NCI-H187 (cell line): ENCODE measurements around the gene CERT1.
"Not testable (repeated sequence)": the region's sequence is repeated elsewhere in the genome, so short reads cannot be mapped to it uniquely, and the experiment has no call there.

Experiments
- DNase-seq, 2 experiments: peaks; one replicate each; lab custom pipeline; 2025; lab: John Stamatoyannopoulos, UW

The CERT1 gene

GRCh38 chr5:75348241-75348640 is 163.2 kb downstream of the CERT1 start:
- DNase-seq: no peak

GRCh38 chr5:75342836-75343235 is 168.6 kb downstream of the CERT1 start:
- DNase-seq: no peak

GRCh38 chr5:75341934-75342333 is 169.5 kb downstream of the CERT1 start:
- no peak for DNase-seq

- DNase-seq: no peak
Observed at GRCh38 chr5:75340714-75341478, 170.5 kb downstream of the CERT1 start.

GRCh38 chr5:75338408-75338807 is 173.0 kb downstream of the CERT1 start:
- no peak for DNase-seq

GRCh38 chr5:75337366-75338021 is 173.9 kb downstream of the CERT1 start:
- DNase-seq: no peak

- peak; percentile 96 for DNase-seq
Observed at GRCh38 chr5:75336615-75337336, 174.7 kb downstream of the CERT1 start, which contains the start of gene HMGCR. Gene HMGCR, plus strand, starts transcription at chr5:75337220. Its CDS starts 5,386 bp downstream, at chr5:75342606.

GRCh38 chr5:75335952-75336614 is 175.3 kb downstream of the CERT1 start:
- DNase-seq: peak; percentile 6 to 91

- no peak for DNase-seq
Observed at GRCh38 chr5:75335486-75335885, 175.9 kb downstream of the CERT1 start.

- DNase-seq: not testable (repeated sequence)
Observed at GRCh38 chr5:75334413-75334812, 177.0 kb downstream of the CERT1 start.

GRCh38 chr5:75333759-75334158 is 177.7 kb downstream of the CERT1 start:
- DNase-seq: not testable (repeated sequence)

GRCh38 chr5:75331095-75332090 is 180.0 kb downstream of the CERT1 start:
- no peak for DNase-seq

- DNase-seq: no peak
Observed at GRCh38 chr5:75330404-75330803, 181.0 kb downstream of the CERT1 start.
